Inferior parietal cortex (tissue), 1 donor: ENCODE measurements around the gene GFRA4.

Source experiments
- DNase-seq: peaks from one replicate; pipeline ENCODE4 v3.0.0-alpha.2; 2016; ENCODE audit errors: extremely low spot score

Gene GFRA4

GRCh38 chr20:3694864-3695263, 31.7 kb upstream of the GFRA4 start:
- DNase-seq: no peak

GRCh38 chr20:3693376-3693775, 30.2 kb upstream of the GFRA4 start:
- DNase-seq: no peak

- no peak for DNase-seq
Observed at GRCh38 chr20:3692706-3693294, 29.6 kb upstream of the GFRA4 start.

GRCh38 chr20:3691897-3692296, 28.7 kb upstream of the GFRA4 start:
- no peak for DNase-seq

GRCh38 chr20:3691306-3691705, 28.1 kb upstream of the GFRA4 start:
- DNase-seq: no peak

- no peak for DNase-seq
Observed at GRCh38 chr20:3690413-3690812, 27.2 kb upstream of the GFRA4 start.

GRCh38 chr20:3689978-3690377, 26.8 kb upstream of the GFRA4 start:
- no peak for DNase-seq

- DNase-seq: peak; percentile 54
Observed at GRCh38 chr20:3687655-3688054, 24.5 kb upstream of the GFRA4 start.

GRCh38 chr20:3686867-3687321, 23.7 kb upstream of the GFRA4 start:
- peak; percentile 54 for DNase-seq

GRCh38 chr20:3686421-3686820, 23.2 kb upstream of the GFRA4 start:
- DNase-seq: no peak

GRCh38 chr20:3685341-3685740, 22.1 kb upstream of the GFRA4 start:
- no peak for DNase-seq

GRCh38 chr20:3681931-3682781, 19.0 kb upstream of the GFRA4 start, which contains the start of gene ADAM33:
Gene ADAM33 (minus strand): TSS chr20:3682010. CDS start chr20:3682004, 6 bp downstream.
- DNase-seq: no peak

- no peak for DNase-seq
Observed at GRCh38 chr20:3681352-3681930, 18.2 kb upstream of the GFRA4 start.

- no peak for DNase-seq
Observed at GRCh38 chr20:3680701-3681351, 17.6 kb upstream of the GFRA4 start.

- DNase-seq: no peak
Observed at GRCh38 chr20:3679749-3680700, 16.8 kb upstream of the GFRA4 start.

GRCh38 chr20:3678856-3679720, 15.9 kb upstream of the GFRA4 start:
- no peak for DNase-seq

- no peak for DNase-seq
Observed at GRCh38 chr20:3678198-3678597, 15.0 kb upstream of the GFRA4 start.

GRCh38 chr20:3677733-3678132, 14.5 kb upstream of the GFRA4 start:
- no peak for DNase-seq

- no peak for DNase-seq
Observed at GRCh38 chr20:3674995-3675900, 12.0 kb upstream of the GFRA4 start.
